NCI-H146 treated with DMSO at 0.1 percent for 48 hours (cell line): ENCODE data around the gene SLX4IP.

Experiments used
- DNase-seq: peaks from one replicate; lab custom pipeline; 2025; ENCODE audit not compliant: unreplicated experiment; lab: John Stamatoyannopoulos, UW

The SLX4IP gene

GRCh38 chr20:10672624-10673127 is 237.6 kb downstream of the SLX4IP start:
- DNase-seq = peak; percentile 52

GRCh38 chr20:10673176-10673841 is 238.2 kb downstream of the SLX4IP start:
- DNase-seq = peak; percentile 66

GRCh38 chr20:10673842-10674683 is 239.0 kb downstream of the SLX4IP start, which contains the start of gene JAG1:
JAG1 (minus strand) TSS chr20:10673999; CDS start chr20:10673530, 469 bp downstream.
- DNase-seq = peak; percentile 93

- peak; percentile 43 for DNase-seq
These were observed 239.8 kb downstream of the SLX4IP start for GRCh38 chr20:10674684-10675449.

GRCh38 chr20:10675450-10675848 is 240.3 kb downstream of the SLX4IP start:
- DNase-seq = no peak

GRCh38 chr20:10676518-10676917 is 241.4 kb downstream of the SLX4IP start:
- no peak for DNase-seq
